WERI-Rb-1 (cell line): ENCODE data around the gene NDUFAF2.

Experiments used
- DNase-seq: peaks from one replicate; pipeline ENCODE4 v3.0.0-alpha.2; 2020
- H3K27ac ChIP-seq: fragments of 250-450 bp; sonication (Bioruptor Pico); 2 replicates; pipeline ENCODE4 v1.5.1; 2020; ENCODE audit warnings: mild to moderate bottlenecking, moderate library complexity
- H3K27me3 ChIP-seq: fragments of 250-450 bp; sonication (Bioruptor Pico); 2 replicates; pipeline ENCODE4 v1.5.1; 2021; ENCODE audit warnings: mild to moderate bottlenecking, low read depth, moderate library complexity; ENCODE audit not compliant: insufficient read depth, severe bottlenecking
- H3K36me3 ChIP-seq: fragments of 250-450 bp; sonication (Bioruptor Pico); 2 replicates; pipeline ENCODE4 v1.5.1; 2020; ENCODE audit warnings: mild to moderate bottlenecking, moderate library complexity
- H3K4me3 ChIP-seq: 2 replicates; pipeline ENCODE4 v1.5.1; 2011; ENCODE audit warnings: low read depth, mild to moderate bottlenecking, control low read depth, low read length
- H3K9me3 ChIP-seq: fragments of 250-450 bp; sonication (Bioruptor Pico); 2 replicates; pipeline ENCODE4 v1.5.1; 2021; ENCODE audit warnings: mild to moderate bottlenecking, moderate library complexity; ENCODE audit not compliant: severe bottlenecking
- TF ChIP-seq, protein P1 (sequence below): IDR thresholded peaks from 2 replicates; pipeline ENCODE4 v1.5.1; 2011; ENCODE audit warnings: low read depth, mild to moderate bottlenecking, control low read depth, inconsistent platforms, low read length

NDUFAF2 gene

DNA sequence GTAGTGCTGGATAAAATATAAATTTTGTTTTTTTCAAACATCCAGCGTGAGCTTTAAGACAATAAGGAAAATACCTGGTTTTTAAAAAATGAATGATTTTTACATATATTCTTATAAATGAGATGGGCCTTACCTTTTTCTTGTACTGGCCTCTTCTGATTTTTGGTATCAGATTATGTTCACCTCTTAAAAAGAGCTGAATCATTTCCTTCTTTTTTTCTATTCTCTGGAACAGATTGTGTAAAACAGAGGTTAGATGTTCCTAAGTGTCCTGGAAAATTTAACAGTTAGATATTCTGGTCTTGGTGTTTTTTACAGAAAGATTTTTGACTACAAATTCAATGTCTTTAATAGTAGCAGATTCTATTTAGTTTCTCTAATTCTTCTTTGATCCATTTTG, 74.6 kb downstream of the NDUFAF2 start:
- no peak overlapping the region for H3K27ac ChIP-seq
- no peak for DNase-seq
- TF ChIP-seq, protein P1, sequence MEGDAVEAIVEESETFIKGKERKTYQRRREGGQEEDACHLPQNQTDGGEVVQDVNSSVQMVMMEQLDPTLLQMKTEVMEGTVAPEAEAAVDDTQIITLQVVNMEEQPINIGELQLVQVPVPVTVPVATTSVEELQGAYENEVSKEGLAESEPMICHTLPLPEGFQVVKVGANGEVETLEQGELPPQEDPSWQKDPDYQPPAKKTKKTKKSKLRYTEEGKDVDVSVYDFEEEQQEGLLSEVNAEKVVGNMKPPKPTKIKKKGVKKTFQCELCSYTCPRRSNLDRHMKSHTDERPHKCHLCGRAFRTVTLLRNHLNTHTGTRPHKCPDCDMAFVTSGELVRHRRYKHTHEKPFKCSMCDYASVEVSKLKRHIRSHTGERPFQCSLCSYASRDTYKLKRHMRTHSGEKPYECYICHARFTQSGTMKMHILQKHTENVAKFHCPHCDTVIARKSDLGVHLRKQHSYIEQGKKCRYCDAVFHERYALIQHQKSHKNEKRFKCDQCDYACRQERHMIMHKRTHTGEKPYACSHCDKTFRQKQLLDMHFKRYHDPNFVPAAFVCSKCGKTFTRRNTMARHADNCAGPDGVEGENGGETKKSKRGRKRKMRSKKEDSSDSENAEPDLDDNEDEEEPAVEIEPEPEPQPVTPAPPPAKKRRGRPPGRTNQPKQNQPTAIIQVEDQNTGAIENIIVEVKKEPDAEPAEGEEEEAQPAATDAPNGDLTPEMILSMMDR: no peak
- no peak overlapping the region for H3K4me3 ChIP-seq
- H3K27me3 ChIP-seq: no peaks in the 10 kb centered on the region
- no peaks in the 10 kb centered on the region for H3K36me3 ChIP-seq
- no peaks in the 10 kb centered on the region for H3K9me3 ChIP-seq

DNA sequence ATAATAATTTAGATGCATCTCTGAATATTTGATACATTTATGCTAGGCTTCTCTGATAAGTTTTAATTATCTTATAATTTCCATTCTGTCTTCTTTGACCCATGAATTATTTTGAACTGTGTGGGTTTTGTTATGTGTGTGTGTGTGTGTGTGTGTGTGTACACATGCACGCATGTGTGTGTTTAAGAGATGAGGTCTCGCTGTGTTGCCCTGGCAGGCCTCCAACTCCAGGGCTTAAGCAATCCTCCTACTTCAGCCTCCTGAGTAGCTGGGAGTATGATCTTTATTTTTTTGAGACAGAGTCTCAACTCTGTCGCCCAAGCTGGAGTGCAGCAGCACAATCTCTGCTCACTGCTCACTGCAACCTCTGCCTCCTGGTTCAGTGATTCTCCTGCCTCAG, 75.4 kb downstream of the NDUFAF2 start:
- Histone ChIP-seq H3K4me3 (no peak overlapping the region), H3K9me3 (no peaks in the 10 kb centered on the region), H3K27ac (no peak overlapping the region), H3K36me3 (no peaks in the 10 kb centered on the region), H3K27me3 (no peaks in the 10 kb centered on the region)
- no peak for DNase-seq
- TF ChIP-seq, protein P1: no peak

DNA sequence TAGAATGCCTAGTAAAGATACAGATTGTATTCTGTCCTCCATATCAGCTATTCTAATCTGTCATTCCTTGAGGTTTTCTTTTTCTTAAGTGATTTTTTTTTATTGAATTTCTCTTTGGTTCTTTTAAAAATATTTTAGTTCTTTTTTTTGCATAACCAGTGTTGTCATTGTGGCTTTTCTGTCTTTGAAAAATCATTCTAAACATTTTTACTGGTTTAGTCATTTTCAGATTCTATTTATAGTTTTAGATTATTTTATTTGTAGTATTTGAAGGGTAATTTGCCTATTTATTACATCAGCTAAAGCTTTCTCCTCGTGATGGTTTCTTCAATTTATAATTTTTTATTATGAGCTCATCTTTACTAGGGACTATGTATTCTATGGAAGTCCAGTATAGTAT, 78.1 kb downstream of the NDUFAF2 start:
- no peaks in the 10 kb centered on the region for H3K36me3 ChIP-seq
- TF ChIP-seq, protein P1: no peak
- H3K9me3 ChIP-seq: no peaks in the 10 kb centered on the region
- no peaks in the 10 kb centered on the region for H3K27me3 ChIP-seq
- no peak for DNase-seq
- H3K4me3 ChIP-seq: no peak overlapping the region
- H3K27ac ChIP-seq: no peak overlapping the region

DNA sequence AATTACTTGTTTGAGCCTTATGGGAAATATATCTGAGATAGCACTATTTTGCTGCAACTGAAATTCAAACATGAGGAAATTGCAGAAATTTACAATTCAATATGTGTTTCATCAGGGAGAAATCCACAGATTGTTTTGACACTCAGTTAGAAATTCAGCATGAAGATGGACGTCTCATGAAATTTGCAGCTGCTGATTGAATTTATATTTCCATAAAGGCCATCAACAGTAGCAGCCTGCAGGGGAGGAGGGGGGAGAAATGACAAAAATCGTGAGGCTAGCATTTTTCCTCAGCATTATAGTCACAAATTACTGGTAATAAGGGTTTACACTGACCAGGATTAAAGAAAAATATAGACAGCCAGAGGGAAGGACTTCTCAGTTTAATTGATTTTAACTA, 81.0 kb downstream of the NDUFAF2 start:
- TF ChIP-seq, protein P1: no peak
- no peaks in the 10 kb centered on the region for H3K9me3 ChIP-seq
- H3K27me3 ChIP-seq: no peaks in the 10 kb centered on the region
- no peak overlapping the region for H3K4me3 ChIP-seq
- DNase-seq: no peak
- H3K27ac ChIP-seq: no peak overlapping the region
- no peaks in the 10 kb centered on the region for H3K36me3 ChIP-seq

DNA sequence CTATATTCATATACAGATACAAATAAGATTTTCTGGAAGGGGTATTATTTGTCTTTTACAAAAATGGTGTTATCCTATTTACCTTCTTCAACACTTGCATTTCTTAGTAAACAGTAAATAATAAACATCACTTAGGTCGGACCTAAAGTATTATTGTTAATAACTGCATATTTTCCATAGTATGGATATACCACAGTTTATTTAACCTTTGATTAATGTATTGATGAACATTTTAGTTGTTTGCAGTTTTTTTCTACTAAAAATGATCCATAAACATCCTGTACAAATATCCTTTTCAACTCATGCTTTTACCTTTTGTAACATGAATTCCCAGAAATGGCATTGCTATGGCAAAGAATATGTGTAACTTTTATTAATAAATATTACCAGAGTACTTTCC, 83.4 kb downstream of the NDUFAF2 start:
- H3K27ac ChIP-seq: no peak overlapping the region

More for the DNA sequence above, 83.4 kb downstream of the NDUFAF2 start:
- DNase-seq: no peak
- Histone ChIP-seq H3K36me3 (no peaks in the 10 kb centered on the region), H3K9me3 (no peaks in the 10 kb centered on the region), H3K4me3 (no peak overlapping the region), H3K27me3 (no peaks in the 10 kb centered on the region)
- TF ChIP-seq, protein P1: no peak
